ENCODE results near the gene KCNS3. TPM values are rescaled to one million over a fixed set of nuclear protein-coding genes. Genes with fewer than 3 reads are reported as not detected.

KCNS3 gene
- total and polyA plus RNA-seq, 9 of the 15 experiments (the other 6 are each of a cell fraction or from before 2014, with no cell fraction given): 0.01 to 0.75 (median 0.25) TPM

DNA sequence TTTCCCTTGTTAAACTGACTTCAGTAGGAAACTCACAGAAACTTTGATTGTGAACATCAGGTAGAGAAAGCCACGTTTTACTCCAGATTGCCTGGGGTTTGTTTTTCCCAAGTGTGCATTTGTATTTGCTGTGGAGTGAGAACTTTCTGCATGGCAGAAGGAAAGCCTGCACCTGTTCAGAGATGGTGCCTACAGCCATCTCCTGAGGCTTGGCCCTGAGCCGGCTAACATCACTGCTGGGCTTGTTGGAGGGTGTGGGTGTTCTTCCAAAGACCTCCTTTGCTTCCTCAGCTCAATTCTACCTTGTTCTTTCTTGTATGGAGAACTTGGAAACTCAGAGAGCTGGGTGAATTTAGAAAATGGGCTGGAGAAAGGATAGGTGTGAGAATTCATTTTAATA lies 16.1 kb downstream of the KCNS3 start (continued):
- TF ChIP-seq, protein P1, sequence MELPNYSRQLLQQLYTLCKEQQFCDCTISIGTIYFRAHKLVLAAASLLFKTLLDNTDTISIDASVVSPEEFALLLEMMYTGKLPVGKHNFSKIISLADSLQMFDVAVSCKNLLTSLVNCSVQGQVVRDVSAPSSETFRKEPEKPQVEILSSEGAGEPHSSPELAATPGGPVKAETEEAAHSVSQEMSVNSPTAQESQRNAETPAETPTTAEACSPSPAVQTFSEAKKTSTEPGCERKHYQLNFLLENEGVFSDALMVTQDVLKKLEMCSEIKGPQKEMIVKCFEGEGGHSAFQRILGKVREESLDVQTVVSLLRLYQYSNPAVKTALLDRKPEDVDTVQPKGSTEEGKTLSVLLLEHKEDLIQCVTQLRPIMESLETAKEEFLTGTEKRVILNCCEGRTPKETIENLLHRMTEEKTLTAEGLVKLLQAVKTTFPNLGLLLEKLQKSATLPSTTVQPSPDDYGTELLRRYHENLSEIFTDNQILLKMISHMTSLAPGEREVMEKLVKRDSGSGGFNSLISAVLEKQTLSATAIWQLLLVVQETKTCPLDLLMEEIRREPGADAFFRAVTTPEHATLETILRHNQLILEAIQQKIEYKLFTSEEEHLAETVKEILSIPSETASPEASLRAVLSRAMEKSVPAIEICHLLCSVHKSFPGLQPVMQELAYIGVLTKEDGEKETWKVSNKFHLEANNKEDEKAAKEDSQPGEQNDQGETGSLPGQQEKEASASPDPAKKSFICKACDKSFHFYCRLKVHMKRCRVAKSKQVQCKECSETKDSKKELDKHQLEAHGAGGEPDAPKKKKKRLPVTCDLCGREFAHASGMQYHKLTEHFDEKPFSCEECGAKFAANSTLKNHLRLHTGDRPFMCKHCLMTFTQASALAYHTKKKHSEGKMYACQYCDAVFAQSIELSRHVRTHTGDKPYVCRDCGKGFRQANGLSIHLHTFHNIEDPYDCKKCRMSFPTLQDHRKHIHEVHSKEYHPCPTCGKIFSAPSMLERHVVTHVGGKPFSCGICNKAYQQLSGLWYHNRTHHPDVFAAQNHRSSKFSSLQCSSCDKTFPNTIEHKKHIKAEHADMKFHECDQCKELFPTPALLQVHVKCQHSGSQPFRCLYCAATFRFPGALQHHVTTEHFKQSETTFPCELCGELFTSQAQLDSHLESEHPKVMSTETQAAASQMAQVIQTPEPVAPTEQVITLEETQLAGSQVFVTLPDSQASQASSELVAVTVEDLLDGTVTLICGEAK (IDR thresholded peaks at IDR 0.05): no peak
- TF ChIP-seq, protein P1 (CRISPR knock-in tag; IDR thresholded peaks at IDR 0.05): no peak
- no peak for TF ChIP-seq TOE1 (IDR thresholded peaks at IDR 0.05; ENCODE audit: borderline replicate concordance)
- TF ChIP-seq TOE1 (CRISPR knock-in tag; IDR thresholded peaks at IDR 0.05; ENCODE audit: borderline replicate concordance, low read depth): no peak
- TF ChIP-seq, protein P2, sequence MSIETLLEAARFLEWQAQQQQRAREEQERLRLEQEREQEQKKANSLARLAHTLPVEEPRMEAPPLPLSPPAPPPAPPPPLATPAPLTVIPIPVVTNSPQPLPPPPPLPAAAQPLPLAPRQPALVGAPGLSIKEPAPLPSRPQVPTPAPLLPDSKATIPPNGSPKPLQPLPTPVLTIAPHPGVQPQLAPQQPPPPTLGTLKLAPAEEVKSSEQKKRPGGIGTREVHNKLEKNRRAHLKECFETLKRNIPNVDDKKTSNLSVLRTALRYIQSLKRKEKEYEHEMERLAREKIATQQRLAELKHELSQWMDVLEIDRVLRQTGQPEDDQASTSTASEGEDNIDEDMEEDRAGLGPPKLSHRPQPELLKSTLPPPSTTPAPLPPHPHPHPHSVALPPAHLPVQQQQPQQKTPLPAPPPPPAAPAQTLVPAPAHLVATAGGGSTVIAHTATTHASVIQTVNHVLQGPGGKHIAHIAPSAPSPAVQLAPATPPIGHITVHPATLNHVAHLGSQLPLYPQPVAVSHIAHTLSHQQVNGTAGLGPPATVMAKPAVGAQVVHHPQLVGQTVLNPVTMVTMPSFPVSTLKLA (conservative IDR thresholded peaks at IDR 0.05): no peak
- TF ChIP-seq PTRF (tag; IDR thresholded peaks at IDR 0.05): no peak
- TF ChIP-seq, protein P3, sequence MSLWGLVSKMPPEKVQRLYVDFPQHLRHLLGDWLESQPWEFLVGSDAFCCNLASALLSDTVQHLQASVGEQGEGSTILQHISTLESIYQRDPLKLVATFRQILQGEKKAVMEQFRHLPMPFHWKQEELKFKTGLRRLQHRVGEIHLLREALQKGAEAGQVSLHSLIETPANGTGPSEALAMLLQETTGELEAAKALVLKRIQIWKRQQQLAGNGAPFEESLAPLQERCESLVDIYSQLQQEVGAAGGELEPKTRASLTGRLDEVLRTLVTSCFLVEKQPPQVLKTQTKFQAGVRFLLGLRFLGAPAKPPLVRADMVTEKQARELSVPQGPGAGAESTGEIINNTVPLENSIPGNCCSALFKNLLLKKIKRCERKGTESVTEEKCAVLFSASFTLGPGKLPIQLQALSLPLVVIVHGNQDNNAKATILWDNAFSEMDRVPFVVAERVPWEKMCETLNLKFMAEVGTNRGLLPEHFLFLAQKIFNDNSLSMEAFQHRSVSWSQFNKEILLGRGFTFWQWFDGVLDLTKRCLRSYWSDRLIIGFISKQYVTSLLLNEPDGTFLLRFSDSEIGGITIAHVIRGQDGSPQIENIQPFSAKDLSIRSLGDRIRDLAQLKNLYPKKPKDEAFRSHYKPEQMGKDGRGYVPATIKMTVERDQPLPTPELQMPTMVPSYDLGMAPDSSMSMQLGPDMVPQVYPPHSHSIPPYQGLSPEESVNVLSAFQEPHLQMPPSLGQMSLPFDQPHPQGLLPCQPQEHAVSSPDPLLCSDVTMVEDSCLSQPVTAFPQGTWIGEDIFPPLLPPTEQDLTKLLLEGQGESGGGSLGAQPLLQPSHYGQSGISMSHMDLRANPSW (CRISPR knock-in tag; IDR thresholded peaks at IDR 0.05): no peak
- TF ChIP-seq ZNF174 (CRISPR knock-in tag; IDR thresholded peaks at IDR 0.05): no peak
